HL-60/S4 treated with retinoic acid at 250 ng/mL for 4 days and 3 days (cell line): Measurements from ENCODE around the gene RNF144A.
"Not testable (repeated sequence)": the region's sequence is repeated elsewhere in the genome, so short reads cannot be mapped to it uniquely, and the experiment has no call there.

Source experiments
- in situ Hi-C: fragments of 300-500 bp; cut with MboI; formaldehyde crosslinking; loops from 2 replicates; pipeline ENCODE4 v1.7.0; 2022; ENCODE audit warnings: low sequenced_read_pairs

Gene RNF144A

DNA sequence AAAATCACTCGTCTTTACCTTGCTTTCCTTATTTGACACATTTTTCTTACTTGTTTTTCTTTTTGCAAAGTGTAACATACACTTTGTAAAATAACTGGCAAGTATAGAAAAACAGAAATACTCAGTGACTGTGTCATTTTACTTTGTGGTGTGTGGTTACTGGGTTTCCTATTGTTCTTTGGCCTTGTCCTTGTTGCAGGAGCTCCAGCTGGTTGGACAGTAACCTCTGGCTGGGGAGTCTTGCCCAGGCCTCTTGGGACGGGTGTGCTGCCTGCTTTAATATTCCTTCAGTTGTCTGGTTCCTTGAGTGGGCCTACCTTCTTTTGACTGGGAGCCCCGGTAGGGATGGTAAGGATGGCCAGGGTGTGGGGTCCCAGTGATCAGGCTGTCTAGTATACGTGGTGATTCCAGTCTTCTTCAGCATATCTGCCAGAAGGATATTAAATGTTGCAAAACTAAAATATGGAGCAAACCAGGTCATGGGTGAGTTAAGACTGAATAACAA is 53.8 kb downstream of the RNF144A start:
- in situ Hi-C loops = no loop called here

DNA sequence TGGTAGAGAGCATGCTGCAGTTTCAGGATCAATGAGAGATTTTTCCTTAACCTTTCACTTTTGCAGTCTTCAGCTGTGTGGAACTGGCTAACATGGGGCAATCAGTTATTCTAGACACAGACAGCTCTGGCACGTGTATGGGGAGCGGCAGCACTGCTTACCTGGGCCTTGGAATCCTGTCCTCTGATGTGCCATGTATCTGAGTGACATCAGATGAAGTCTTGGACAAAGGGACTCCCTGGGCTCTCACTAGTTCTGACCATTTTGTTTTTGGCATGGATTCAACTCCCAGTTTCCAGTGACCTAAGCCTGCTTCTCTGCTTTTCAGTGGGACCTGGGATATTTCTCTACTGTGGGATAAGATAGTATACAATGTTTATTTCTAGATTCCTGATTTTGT is 54.3 kb downstream of the RNF144A start:
- in situ Hi-C loops = no loop called here

DNA sequence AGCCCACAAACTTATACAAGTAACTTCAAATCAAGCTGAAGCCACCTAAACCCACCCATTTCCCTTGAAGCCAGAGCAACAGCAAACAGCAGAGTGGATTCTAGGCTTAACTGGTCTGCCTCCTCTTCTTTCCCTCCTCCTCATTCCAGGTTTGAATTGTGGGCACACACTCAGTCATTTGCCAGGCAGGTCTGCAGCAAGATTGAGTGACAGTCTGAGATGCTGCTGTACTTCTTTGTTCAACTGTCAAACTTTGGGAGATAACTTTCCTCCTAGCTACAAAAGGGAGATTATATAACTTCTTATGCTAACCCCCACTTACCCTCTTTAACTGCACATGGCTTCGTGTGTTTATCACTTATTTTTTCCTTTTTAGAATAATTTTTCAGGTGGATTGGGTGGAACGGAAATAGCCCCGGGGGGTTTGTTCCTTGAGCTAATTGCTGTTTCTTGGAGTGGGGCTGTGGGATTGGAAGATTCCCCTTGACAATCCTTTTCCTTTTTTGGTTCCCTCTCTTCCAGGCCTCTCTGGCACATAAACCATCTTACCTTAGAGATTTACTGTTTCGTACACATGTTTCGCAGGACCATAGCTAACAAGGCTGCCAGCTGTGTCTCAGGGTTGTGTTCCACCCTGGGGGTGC is 55.0 kb downstream of the RNF144A start:
- in situ Hi-C loops = no loop called here

DNA sequence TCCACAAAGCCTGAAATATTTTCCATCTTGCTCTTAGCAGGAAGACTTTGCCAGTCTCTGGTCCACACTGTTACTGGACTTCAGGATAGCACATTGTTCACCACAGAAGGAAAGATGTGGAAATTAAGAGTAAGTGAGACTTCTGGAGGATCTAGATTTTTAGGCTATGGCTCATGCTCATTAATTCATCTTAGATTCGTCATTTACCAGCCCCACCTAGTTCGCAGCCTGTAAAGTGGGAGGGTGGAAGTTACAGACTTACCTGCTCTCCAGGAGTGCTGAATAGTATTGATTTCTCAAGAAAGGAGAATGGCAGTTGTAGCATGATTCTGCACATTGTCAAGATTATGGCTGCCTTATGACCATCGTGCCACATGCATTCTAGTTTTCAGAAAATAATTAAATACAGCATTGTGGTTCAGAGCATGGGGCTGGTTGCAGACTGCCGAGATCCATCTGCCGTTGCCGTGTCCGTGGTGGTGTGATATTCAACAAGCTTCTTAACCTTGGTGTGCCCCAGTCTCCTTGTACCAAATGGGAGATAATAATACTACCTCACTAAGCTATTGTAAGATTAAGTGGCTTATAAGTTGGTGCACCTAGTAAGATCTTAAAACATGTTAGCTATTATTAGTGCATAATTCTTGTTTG is 56.8 kb downstream of the RNF144A start:
- in situ Hi-C loops = no loop called here

DNA sequence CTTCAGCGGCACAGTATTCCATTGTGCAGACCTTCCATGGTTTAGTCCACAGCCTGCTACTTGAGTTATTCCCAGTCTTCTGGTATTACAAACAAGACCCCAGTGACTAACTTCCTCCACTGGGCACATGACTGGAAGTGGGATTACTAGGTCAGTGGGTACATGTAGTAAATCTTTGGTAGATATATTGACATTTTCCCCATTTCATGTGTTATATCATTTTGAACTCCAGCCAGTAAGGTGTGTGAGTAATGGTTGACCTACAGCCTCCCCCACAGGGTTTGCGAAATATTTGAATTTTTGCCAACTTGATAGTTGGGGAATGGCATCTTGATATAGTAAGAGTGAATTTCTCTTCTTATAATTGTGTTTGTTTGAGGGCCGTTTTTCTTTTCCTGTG is 58.8 kb downstream of the RNF144A start:
- in situ Hi-C loops = no loop called here

DNA sequence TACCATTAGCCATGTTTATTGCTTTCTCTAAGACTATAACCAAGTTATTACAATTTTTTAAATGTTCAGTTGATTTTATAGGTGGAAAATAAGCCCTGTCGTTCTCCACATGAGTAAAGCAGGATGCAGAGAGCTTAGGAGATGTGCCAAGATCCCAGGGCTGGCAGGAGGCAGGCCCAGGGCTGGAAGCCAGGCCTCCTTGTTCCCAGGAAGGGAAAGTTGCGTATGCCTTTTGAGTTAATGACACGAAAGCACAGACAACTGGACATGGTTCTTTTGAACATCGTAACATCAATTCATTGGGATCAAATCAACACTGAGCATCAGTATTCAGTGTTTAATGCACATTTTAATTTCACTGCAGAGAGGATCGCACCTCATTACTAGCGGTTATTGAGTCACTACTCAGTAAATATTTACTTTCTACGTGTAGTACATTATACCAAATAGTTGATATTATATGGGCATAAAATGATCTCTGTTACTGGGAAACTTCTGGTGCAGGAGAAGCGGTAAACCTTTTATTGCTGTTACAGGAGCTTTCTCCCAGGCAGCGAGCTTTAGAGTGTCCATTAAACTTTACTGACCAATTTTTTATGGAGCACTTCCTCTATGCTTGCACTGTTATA is 60.0 kb downstream of the RNF144A start:
- in situ Hi-C loops = no loop called here

DNA sequence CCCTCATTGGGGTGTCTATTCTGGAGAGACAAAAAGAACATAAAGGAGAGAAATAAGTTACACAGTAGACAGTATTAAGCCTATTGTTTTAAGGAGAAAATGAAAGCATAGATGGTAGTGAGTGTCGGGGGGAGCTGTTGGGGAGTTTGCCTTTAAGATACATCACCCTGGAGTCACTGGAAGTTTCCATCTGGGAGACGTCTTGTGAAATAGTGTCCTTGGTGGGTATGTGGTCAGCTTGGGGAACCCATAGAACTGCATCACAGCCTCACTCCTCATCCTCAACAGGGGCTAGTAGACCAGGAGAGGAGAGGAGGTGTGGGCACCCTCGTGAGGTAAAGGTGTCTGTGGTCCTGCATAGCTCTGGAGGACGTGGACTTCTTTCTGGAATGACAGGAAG is 60.6 kb downstream of the RNF144A start:
- in situ Hi-C loops = no loop called here

DNA sequence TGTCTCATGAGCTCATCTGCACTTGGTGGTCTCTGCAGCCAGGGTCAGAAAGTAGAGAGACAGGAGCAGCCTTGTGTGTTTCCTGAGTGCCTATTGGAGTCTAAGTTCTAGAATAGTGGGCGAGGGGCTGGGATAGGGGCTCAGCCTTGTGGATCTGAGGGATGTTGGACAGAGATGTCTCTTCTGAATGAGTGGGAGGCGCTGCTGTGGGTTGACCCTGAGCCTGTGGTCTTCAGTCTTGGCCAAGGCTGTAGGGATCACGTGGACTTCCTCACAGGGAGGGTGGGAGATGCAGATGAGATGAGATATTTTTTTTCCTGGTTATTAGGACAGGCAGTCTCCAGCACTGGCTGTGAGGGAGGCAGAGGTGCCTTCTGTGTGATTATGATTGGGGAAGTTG is 61.8 kb downstream of the RNF144A start:
- in situ Hi-C loops = no loop called here

DNA sequence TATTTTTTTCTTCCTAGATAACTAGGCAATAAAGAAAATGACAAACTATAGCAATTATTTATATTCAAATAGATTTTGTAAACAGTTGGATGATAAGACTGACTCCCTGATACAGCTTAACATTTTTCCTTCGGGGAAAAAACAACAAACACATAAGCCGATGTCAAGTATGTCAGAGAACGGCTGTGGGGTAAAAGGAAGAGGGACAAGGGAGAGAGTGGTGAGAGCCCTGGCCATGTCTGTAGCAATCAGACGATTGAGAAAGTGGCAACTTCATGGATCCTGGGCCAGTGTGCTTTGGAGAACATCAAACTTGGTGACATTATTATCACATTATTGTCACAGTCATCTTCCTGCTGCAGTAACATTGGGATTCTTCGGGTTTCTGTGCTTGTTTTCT is 65.2 kb downstream of the RNF144A start:
- in situ Hi-C loops = no loop called here

DNA sequence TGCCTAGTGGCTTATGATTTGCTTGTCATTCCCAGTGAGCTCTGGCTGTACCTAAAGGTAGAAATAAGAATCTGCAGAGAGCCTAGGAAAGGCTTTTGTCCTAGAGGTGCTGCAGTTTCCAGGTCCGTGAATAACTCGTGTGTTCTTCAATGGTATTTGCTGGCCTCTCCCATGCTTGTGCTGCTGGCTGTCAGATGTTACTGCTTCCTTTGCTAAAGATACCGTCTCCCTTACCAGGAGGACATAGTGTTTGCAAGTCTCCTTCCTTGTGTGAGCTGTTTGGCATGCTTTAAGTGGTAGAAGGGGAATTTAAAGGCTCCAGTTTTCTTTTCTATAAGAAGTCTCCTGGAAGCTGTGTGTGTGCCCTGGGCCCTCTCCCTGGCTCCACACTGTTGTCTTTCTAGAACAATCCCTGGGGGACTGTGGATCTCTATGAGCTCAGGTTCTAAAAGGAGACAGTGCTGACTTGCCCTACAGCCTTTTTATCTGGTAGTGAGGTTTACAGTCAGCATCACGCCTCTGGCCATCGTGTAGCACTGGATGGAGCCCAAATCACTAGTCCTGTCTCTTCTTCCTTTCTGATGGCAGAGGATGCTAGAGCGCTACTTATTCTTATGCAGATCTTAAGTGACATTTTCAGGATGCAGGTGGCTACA is 65.8 kb downstream of the RNF144A start:
- in situ Hi-C loops = no loop called here

DNA sequence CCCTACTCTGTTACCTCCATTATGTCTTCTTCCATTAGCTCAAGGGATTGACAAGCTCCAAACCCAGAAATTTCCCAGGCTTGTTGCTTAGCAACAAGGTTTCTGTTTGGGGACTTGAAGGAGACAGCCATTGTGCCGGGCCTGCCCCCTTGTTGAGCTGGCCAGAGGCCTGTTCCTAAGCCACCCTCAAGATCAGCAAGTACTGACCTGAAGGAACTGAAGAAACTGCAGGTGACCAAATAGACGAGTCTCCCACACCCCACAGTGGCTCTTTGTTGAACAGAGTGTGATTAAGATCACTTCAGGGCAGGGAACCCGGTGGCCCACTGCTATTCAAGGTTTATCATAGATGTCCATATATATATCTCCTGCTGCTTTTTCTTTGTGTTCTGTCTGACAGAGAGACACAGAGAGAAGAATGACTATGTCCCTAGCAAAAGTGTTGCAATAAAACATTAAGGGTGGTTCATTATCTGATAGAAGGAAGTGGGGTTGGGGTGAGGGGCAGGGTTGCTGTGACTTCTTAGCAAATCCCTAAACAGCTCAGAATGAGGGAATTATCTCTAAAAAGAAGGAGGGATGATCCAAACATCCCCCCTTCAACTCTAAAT is 69.2 kb downstream of the RNF144A start:
- in situ Hi-C loops = no loop called here

DNA sequence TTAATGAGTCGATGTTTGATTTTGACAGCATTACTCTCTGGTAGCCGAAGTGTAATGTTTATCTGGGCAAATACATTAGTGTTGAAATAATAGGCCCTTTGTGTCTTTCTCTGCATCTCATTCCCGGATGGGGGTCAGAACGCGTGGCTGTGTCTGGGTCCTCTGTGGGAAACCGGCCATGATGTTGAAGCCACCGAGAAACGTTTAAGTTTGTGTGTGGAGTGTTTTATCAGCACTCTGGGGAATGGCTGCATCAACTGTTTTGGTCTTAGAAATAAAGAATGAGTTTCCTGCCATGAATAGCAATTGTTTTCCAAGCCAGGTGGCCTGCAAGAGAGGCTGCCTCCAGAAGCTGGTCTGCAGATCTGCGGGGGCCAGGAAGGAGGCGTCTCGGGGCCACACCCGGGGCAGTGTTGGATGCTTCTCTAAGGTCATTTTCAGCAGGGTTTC is 69.7 kb downstream of the RNF144A start:
- in situ Hi-C loops = no loop called here

DNA sequence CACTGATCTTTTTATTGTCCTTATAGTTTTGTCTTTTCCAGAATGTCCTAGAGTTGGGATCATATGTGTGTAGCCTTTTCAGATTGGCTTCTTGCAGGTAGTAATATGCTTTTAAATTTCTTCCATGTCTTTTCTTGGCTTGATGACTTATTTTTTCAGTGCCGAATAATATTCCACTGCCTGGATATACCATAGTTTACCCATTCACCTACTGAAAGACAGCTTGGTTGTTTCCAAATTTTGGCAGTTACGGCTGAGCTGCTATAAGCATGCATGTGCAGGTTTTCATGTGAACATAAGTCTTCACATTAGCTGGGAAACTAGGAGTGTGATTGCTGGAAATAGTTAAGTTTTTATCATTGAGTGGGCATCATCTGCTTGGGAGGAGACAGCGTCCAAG is 73.7 kb downstream of the RNF144A start:
- in situ Hi-C loops = no loop called here

DNA sequence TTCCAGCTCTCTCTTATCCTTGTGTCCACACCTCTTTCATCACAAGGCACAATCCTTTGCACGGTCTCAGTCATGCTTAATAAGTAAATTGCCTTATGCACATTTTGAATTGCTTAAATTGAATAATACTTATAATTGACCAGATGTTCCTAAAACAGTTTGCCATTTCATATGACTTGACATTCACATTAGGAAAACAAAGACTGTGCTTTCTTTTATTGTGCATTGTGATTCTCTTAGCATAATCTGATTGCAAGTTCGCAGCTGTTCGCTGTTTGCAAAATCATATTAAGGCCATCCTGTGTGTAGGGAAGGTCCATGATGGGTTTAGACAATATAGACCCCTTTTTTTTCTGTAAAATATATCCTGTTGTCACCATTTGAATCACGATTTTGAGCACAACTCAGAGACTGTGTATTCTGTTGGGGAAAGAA is 75.6 kb downstream of the RNF144A start:
- in situ Hi-C loops = no loop called here

DNA sequence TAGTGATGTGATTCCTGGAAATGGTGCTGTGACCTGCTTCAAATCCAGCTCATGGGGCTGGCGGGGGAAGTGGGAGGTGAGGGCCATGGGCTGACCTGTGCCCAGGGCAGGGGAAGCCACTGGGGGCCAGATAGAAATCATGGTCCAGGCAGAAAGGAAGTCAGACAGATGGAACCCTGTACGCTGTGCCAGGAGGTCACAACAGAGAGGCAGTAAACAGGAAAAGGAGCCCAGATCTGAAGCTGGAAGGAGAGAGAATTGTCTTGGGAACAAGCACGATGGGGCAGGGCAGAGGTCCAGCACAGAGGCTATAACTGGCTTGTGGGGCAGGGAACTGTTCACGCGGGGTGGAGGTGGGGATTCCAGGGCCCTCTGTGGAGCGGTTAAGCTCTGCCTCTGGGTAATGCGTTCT is 76.0 kb downstream of the RNF144A start:
- in situ Hi-C loops = no loop called here

DNA sequence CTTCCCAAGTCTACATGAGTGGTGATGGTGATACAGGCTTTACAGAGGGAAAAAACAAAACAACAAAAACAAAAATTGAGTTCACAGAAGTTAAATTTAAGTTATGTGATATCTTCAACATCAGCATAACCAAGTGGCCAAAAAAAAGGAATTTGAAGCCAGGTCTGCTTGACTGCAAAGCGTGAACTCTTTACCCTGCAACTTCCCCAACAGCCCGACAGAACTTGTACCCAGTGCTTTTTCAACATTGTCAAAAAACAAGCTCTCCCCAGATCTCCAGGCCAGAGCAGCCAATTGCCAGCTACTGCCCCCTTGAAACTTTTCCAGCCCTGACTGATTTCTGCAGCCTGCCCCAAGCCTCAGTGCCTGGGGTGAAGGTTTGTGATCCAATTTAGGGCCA is 76.7 kb downstream of the RNF144A start:
- in situ Hi-C loops = no loop called here

DNA sequence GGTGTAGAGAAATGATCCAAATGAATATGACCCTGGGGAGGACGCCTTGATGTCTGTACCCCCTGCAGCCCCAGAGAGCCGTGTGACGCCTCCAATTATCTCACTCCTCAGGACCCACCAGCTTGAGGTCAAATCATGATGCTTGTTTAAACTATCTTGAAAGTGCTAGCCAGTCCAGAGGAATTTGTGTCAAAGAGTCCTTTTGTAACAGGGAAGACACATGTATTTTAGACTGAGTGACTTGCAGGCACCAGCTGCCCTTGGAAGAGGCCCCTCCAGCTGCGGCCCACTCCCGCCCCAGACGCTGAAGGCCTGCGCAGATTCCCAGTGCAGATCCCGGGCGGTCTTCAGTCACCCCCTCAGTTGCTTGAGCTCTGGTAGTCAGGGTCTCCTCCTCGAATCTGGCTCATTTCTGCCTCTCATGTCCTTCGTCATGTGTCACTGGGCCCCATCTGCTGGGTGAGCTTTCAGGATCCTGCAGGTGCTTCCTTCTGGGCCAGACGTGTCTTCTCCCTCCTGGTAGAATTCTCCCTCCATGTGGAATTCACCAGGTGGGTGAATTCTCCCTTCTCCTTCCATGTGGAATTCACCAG is 77.4 kb downstream of the RNF144A start:
- in situ Hi-C loops = no loop called here

DNA sequence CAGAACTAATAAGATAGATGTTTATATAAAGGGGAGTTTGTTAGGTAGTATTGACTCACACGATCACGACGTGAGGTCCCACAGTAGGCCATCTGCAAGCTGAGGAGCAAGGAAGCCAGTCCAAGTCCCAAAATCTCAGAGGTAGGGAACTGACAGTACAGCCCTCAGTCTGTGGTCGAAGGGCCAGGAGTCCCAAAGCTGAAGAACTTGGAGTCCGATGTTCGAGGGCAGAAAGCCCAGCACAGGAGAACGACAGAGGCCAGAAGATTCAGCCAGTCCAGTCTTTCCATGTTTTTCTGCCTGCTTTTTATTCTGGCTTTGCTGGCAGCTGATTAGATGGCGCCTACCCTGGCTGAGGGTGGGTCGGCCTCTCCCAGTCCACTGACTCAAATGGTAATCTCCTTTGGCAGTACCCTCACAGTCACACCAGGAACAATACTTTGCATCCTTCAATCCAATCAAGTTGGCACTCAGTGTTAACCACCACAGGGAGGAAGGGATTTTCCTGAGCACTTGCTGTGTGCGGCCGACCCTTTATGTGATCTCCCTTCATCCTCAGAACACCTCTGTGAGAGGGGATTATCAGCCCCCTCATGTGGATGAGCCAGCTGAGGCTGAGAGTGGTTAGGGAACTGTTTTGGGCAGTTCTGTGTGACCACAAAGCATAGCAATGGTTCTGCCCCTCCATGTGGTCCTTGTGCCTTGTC is 78.3 kb downstream of the RNF144A start:
- in situ Hi-C loops = no loop called here

DNA sequence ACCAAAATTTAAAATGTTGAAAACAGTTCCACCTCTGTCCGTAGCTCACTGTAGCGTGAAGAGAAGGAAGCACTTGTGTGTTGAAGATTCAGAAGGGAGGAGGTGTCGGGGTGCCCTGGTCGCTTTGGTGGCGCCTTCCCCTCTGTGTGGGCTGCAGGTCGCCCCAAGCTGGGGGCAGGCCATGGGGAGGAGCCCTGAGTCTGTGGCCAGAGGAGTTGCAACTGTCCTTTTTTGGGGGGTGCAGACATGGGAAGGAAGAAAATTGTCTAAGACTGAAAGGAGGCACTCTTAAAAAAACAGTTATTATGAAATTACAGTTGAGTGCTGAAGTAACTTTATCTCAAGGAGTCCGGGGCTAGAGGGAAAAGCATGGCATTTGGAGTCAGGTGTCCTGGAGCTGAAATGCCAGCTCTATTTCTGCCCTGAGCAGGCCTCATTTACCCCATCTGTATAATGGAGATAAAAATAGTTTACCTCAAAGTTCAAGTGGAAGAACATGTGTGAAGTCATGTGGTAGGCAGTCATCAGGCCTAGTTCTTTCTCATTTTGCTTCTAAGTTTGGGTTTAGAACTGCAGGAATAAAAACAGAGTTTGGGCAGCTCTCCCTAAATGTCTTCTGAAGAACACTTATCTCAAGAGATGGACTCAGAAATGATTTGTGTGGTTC is 82.1 kb downstream of the RNF144A start:
- in situ Hi-C loops = no loop called here

DNA sequence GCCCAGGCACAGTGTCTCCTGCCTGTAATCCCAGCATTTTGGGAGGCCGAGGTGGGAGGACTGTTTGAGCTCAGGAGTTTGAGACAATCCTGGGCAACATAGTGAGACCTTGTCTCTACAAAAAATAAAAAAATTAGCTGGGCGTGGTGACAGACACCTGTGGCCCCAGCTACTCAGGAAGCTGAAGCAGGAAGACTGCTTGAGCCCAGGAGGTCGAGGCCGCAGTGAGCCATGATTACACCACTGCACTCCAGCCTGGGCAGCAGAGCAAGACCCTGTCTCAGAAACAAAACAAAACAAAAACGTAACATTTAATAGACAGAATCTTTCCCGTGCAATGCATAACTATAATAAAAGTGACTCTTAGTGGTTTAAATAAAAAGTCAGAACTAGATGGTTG is 84.2 kb downstream of the RNF144A start:
- in situ Hi-C loops = not testable (repeated sequence)
